Stimulated activated CD8-positive, alpha-beta memory T cell treated with anti-CD3 and anti-CD28 coated beads, Interleukin-7, amount 100 ng/mL, for 4 hours (primary cell): ENCODE results near the gene N4BP3.
"Not testable (repeated sequence)": the region's sequence is repeated elsewhere in the genome, so short reads cannot be mapped to it uniquely, and the experiment has no call there.

Source experiments
- DNase-seq, 2 donors: peaks; one replicate each; pipeline ENCODE4 v3.0.0-alpha.2; 2020; ENCODE audit warnings: low read depth in 2 of 2

The N4BP3 gene

GRCh38 chr5:178121391-178122276 lies 8.3 kb downstream of the N4BP3 start:
- no peak for DNase-seq

GRCh38 chr5:178122346-178122745 lies 9.0 kb downstream of the N4BP3 start:
- no peak for DNase-seq

DNA sequence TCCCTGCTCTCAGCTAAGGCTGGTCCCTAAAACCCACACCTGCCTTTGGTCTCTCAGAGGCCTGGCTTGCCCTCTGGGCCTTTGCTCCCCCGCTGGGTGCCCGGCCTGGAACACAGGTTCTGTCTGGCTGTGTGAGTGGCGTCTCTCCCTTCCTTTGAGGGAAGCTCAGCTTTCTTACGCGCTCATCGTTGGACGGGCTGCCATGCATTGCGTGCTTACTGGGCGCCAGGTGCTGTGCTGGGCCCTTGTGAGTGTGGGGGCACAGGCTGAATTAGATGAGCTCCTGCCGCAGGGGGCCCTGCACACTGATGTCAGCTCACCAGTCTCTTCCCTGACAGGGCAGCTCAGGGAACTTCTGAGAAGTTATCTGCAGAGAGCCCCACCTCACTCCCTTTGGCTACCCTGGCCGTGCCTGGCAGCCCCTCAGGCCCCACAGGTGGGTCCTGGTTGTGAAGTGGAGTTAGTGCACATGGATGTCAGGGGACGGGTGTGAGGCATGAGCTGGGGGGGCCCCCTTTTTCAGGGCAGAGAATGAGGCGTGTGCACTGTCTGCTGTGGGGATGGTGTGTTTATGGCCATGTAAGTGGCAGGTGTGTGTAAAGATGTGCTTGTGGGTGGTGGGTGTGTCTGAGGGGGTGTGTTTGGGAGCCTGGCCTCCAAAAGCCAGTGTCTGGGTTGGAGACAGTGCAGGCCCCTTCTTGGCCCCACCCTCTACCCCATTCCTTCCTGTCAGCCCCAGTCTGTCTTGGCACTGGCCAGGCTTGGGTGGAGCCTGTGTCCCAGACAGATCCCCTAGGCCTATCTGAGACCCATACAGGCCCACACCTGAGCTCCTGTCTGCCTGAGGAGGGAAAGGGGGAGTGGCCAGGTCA lies 10.0 kb downstream of the N4BP3 start:
- no peak for DNase-seq

DNA sequence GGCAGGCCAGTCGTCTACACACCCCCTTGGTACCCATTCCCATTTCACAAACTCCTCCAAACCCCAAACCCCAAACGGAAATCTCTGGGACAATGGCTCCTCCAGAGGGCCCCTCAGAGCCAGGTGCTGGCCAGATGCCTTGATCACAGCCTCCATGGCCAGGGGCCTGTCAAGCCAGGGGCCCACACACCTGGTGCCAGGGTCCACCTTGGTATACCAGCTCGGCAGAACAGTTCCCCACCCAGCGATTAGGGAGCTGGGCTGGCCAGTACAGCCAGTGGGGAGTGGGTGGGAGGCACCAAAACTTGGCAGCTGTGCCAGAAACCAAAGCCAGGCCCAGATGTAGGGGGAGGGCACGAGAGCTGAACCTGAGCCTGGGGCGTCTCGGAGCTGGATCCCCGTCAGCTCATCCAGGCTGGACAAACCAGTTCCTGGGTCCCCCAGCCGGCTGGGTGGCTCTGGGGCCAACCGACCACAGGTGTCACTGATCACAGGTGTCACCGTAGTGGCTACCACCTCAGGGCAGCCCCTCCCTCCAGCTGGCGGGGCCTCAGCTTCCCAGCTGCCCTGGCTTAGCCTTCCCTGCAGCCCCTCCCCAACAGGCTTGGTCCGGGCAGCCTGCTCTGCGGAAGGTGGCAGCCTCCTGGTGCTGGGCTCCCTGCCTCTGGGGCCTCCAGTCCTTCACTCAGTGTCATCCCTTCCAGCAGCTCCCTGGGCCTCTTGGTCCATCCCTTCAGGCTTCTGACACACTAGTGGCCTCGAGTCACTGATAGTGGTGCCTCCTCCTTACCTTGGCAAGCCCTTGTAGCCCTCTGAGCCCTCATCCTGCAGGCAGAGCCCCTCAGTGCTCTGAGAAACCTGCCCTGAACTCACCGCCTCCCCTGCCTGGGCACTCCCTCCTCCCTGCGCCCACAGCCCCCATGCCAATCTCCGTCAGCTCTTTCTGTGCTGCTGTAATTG lies 10.9 kb downstream of the N4BP3 start:
- no peak for DNase-seq

GRCh38 chr5:178125253-178125906 lies 12.0 kb downstream of the N4BP3 start:
- DNase-seq: no peak

- DNase-seq: no peak
These were observed 13.2 kb downstream of the N4BP3 start for GRCh38 chr5:178126556-178126955.

DNA sequence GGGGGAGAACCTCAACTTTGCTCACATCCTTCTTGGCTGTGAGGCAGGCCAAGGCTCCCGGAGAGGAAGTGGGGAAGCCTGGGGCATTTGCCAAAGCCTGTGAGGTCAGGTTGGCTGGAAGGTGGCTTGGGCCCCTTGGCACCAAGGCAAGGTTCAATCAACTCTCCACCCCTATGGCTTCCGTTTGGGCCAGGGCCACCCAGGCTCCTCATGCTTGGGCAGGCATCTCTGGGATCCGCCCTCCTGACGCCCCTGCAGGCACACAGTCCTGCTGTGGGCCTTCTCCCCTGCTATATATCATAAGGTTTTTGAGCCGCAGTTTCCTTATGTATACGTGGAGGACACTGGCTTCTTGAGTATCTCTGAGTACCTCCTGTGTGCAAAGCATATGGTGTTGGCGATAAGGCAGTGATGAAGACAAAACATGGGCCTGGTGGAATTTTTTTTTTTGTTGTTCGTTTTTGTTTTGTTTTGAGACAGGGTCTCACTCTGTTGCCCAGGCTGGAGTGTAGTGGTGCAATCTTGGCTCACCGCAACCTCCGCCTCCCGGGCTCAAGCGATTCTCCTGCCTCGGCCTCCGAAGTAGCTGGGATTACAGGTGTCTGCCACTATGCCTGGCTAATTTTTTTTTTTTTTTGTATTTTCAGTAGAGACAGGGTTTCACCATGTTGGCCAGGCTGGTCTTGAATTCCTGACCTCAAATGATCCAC lies 14.1 kb downstream of the N4BP3 start:
- not testable (repeated sequence) for DNase-seq

DNA sequence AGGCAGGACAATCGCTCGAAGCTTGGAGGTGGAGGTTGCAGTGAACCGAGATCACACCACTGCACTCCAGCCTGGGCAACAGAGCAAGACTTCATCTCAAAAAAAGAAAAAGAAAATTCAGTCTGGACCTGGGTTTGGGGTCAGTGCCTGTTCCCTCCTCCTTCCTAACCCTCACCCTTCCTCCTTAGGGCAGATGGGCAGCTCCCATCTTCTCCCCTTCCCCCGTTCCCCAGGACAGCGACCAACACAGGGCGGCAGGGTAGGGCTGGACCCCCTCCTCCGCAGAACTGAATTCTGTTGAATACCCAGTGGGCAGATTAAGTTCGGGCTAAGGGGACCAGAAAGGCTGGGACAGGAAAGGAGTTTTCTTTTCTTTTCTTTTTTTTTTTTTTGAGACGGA lies 16.0 kb downstream of the N4BP3 start:
- DNase-seq: no peak

GRCh38 chr5:178130234-178130575 lies 16.9 kb downstream of the N4BP3 start:
- DNase-seq: not testable (repeated sequence)

DNA sequence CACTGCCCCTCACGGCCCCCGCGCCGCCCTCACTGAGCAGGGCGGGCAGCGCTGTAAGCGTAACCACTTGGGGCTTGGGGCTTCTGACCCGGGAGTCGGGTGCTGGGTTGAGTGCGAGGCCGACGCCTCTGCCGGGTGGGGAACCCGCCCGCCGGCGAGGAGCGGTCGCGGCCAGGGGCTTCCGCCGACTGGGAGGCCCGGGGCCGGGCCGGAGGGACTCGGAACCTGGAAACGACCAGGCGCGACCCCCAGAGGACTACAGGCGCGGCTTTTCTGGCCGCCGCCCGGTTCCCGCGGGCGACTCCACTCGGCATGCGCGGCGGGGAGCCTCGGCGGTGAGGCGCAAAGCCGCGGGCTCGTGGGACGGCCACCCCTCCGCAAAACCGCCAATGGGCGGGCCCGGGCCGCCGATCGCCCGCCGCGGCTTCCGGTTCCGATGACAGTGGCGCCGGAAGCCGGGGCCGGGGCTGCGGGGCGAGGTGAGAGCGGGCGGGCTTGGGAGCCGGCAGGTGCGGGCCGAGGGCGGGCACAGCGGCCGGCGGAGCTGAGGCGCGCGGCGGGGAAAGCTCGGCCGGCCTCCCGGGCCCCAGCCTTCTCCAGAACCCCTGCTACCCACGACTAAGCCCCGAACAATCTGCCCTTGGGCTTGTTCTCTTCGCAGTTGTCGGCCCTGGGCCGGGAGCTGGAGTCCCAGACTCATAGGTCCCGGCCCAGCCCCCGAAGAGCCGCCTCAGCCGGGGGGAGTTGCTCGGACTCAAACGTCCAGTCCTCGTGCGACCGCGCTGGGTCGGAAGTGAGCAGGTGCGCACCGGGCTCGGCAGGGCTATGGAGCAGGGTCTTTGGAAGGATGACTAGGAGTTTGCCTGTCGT lies 17.5 kb downstream of the N4BP3 start, which contains the start of gene RMND5B:
Gene RMND5B, plus strand, starts transcription at position 439 of the 870 bp plus-strand sequence. CDS start 7,106 bp downstream, outside the sequence.
- DNase-seq: peak; percentile 43 to 80

DNA sequence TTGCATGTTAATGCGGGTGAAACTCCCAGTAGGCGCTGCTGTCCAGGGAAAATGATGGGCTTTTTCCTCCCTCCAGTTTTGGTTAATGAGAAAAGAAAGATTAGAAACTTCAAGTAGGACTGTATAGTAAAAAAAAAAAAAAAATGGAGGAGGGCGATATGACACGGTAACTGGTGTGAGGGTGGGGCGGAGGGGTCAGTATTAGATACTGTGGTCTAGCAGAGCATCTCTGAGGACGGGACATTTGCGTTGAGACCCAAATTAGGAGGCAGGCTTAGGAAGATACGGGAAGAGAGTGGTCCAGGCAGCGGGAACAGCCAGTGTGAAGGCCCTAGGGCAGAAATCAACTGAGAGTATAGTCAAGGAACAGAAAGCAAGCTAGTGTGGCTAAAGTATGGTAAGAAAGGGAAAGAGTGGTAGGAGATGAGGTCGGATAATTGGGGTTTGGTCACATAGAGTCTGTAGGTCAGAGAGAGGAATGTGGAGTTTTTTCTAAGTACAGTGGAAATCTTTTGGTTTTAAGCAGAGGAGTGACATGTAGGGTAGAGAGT lies 18.2 kb downstream of the N4BP3 start:
- DNase-seq: no peak

- DNase-seq: no peak
These were observed 23.7 kb downstream of the N4BP3 start for GRCh38 chr5:178136990-178137389.

DNA sequence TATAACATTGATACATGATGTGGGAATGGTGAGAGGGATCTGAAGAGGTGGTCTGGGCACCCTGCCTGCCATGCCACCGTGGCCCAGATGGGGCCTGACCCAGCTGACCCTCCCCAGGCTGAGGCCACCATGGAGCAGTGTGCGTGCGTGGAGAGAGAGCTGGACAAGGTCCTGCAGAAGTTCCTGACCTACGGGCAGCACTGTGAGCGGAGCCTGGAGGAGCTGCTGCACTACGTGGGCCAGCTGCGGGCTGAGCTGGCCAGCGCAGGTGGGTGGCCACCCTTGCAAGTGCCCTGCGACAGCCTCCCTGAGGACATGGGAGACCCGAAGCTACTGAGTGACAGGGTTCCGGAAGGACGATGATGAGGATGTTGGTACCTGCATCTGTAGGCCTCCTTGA lies 24.7 kb downstream of the N4BP3 start:
- DNase-seq: no peak

DNA sequence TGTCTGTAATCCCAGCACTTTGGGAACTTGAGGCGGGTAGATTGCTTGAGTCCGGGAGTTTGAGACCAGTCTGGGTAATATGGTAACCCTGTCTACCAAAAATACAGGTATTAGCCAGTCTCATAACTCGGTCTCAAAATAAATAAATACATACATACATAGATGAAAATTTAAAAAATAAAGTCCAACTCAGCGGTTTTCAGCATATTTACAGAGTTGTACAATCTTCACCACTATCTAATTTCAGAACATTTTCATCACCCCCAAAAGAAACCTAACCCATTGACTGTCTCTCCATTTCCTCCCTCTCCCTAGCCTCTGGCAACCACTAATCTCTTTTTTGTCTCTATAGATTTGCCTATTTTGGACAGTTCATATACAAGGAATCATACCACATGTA lies 28.2 kb downstream of the N4BP3 start:
- DNase-seq: no peak

DNA sequence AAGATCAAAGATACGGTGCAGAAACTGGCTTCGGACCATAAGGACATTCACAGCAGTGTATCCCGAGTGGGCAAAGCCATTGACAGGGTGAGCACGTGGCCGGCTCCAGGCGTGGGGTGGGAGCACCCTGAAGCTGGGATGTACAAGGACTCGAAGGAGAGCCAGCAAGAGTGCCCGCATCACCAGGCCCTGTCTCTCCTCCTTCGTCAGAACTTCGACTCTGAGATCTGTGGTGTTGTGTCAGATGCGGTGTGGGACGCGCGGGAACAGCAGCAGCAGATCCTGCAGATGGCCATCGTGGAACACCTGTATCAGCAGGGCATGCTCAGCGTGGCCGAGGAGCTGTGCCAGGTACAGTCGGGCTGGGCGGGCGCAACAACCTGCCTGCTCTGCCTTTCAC lies 29.3 kb downstream of the N4BP3 start:
- DNase-seq: no peak

DNA sequence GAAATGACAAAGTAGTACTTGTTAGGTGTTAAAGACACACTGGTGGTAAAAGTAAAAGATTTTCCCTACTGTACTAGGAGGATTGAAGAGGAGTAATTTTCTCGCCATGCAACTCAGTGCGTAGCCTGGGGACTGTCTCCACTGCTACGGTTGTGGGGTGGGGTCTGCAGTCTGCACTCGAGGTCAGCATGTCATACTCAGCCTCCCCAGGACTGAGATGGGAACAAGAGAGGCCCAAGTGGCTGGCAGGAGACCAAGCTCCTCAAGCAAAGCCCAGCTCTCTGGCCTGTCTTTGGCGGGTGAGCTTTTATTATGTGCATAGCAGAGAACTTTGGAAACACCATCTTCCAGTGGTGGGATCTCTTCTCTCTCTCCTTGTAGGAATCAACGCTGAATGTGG lies 29.9 kb downstream of the N4BP3 start:
- DNase-seq: no peak

DNA sequence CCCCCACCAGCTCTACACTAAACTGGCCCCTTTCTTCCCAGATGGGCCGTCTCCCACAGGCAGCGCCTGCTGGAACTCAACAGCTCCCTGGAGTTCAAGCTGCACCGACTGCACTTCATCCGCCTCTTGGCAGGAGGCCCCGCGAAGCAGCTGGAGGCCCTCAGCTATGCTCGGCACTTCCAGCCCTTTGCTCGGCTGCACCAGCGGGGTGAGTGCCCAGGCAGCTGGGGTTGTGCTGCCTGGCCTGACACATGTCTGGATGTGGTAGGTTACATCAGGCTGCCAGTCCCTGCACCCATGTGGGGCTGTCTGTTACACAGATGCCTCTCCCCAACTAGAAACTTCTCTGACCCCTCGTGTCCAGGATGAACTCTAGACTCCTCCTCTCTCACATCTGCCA lies 30.6 kb downstream of the N4BP3 start:
- no peak for DNase-seq

DNA sequence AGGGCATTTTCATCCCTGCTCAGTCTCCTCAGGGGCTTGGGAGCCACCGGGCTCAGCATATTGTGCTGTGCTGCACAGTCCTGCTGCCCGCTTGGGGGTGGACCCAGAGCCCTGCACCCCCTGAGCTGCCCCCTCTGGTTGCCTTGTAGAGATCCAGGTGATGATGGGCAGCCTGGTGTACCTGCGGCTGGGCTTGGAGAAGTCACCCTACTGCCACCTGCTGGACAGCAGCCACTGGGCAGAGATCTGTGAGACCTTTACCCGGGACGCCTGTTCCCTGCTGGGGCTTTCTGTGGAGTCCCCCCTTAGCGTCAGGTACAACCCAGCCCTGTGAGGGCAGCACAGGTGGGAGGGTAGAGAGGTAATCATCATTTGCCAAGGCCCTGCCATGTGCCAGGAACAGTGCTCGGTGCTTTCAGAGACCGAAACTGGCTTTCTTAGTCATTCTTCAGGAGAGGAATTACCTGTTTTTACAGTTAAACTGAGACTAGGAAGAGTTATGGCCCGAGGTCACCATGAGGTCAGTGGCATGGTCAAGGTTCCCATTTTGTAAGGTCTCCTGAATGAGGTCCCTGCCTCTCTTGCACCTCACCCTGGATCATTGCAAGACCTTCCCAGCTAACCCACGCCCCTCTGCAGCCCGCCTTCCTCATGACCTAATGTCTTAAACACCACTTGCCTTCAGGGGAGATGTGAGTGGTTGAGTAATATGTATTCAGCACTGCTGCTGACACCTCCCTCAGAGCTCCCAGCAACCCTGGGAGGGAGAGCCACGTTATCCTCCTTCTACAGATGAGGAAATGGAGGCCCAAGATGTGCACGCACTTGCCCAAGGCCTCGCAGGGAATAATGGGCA lies 32.9 kb downstream of the N4BP3 start:
- peak; percentile 41 to 60 for DNase-seq
